GM12892 (cell line): Measurements from ENCODE around the gene OSBPL6.

Experiments
- POLR2A ChIP-seq: IDR thresholded peaks from 2 replicates; pipeline ENCODE4 v1.6.1; 2011; ENCODE audit warnings: low read depth, low read length, control low read depth
- POLR2AphosphoS5 ChIP-seq: IDR thresholded peaks from 2 replicates; pipeline ENCODE4 v1.6.1; 2011; ENCODE audit warnings: low read depth, low read length, control low read depth

DNA sequence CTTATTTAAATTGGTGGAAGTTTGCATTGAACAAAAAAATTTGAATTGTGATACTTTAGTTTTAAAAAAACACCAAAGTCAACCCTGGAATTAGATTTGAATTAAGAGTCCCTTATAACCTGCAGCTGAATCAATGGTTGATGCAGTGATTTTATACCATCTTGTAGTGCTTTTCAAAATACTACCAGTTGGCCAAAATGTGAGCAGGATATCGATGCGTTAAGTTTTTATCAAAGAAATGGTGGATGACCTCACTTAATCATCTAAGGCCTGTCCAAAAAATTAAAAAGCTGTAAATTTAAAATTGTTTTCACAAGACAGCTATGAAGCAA is 48.2 kb downstream of the OSBPL6 start:
- TF ChIP-seq POLR2AphosphoS5 (no peak), POLR2A (no peak)
